ENCODE results near the gene PGBD2. TPM values are rescaled to one million over a fixed set of nuclear protein-coding genes. Genes with fewer than 3 reads are reported as not detected.

The PGBD2 gene
- total RNA-seq, 1 donor from 2014 or later = 7.9 TPM

DNA sequence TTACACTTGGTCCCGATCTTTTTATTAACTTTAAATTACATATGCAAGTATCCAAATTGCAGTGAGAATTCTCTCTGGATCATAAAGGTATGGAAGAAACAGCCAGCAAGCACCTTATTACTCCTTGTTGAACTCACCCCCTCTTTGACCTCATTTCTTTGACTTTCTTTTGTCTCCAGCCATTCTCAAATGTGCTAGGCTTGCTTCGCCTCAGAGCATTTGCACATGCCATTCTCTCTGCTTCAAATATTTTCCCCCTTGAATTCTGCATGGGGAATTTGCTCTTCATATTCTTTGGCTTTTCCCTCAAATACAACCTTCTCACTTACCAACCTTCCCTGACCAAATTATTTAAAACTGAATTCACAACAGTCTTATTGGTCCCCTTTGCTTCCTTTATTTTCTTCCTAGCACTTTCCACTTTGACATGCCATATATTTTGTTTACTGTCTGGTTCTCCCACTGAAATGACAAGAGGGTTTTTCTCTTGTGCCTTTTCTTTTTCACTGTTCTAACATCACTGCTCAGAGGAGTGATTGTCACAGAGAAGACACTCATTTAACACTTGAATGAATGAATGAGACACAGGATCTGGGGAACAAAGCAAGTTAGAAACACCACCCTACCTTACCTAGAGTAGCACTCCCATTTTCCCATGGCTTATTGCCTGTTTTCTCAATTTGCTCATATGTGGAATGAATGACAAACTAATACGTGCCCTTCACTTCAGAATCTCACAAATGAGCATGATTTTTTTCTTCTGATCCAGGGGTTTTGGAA lies 1.4 kb upstream of the PGBD2 start:
- TF ChIP-seq, protein P1, sequence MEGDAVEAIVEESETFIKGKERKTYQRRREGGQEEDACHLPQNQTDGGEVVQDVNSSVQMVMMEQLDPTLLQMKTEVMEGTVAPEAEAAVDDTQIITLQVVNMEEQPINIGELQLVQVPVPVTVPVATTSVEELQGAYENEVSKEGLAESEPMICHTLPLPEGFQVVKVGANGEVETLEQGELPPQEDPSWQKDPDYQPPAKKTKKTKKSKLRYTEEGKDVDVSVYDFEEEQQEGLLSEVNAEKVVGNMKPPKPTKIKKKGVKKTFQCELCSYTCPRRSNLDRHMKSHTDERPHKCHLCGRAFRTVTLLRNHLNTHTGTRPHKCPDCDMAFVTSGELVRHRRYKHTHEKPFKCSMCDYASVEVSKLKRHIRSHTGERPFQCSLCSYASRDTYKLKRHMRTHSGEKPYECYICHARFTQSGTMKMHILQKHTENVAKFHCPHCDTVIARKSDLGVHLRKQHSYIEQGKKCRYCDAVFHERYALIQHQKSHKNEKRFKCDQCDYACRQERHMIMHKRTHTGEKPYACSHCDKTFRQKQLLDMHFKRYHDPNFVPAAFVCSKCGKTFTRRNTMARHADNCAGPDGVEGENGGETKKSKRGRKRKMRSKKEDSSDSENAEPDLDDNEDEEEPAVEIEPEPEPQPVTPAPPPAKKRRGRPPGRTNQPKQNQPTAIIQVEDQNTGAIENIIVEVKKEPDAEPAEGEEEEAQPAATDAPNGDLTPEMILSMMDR (IDR thresholded peaks at IDR 0.05; ENCODE audit: unreplicated experiment) = no peak
- Mint-ChIP-seq H3K4me3 (ENCODE audit: unreplicated experiment) (no peak overlapping the region), H3K27me3 (ENCODE audit: unreplicated experiment) (peaks cover 5% of the 10 kb centered on the region), H3K9me3 (ENCODE audit: unreplicated experiment) (no peaks in the 10 kb centered on the region), H3K36me3 (ENCODE audit: low read depth, unreplicated experiment) (peaks cover 7% of the 10 kb centered on the region), H3K4me1 (ENCODE audit: unreplicated experiment) (peaks cover 17% of the 10 kb centered on the region), H3K27ac (ENCODE audit: unreplicated experiment) (no peak overlapping the region)
- no peak for DNase-seq (ENCODE audit: low spot score)

DNA sequence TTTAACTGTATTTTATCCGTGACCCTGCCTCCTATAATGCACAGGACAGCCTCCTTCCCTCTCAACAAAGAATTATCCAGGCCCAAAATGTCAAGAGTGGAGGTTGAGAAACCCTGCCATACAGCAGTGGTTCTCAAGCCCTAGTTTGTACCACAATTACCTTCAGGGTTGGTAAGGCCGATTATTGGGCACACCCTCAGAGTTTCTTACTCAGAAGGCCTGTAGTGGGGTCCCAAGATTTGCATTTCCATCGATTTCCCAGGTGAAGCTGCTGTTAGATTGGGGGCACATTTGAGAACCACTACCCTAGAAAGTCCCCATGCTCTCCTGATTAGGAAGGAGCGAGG lies 400 bp upstream of the PGBD2 start:
- Mint-ChIP-seq H3K4me3 (ENCODE audit: unreplicated experiment) (peak overlapping the region; percentile 86), H3K9me3 (ENCODE audit: unreplicated experiment) (no peaks in the 10 kb centered on the region), H3K27ac (ENCODE audit: unreplicated experiment) (peak overlapping the region; percentile 81), H3K36me3 (ENCODE audit: low read depth, unreplicated experiment) (peaks cover 14% of the 10 kb centered on the region), H3K27me3 (ENCODE audit: unreplicated experiment) (peaks cover 5% of the 10 kb centered on the region), H3K4me1 (ENCODE audit: unreplicated experiment) (peaks cover 17% of the 10 kb centered on the region)
- DNase-seq (ENCODE audit: low spot score) = no peak
- TF ChIP-seq, protein P1 (IDR thresholded peaks at IDR 0.05; ENCODE audit: unreplicated experiment) = no peak

DNA sequence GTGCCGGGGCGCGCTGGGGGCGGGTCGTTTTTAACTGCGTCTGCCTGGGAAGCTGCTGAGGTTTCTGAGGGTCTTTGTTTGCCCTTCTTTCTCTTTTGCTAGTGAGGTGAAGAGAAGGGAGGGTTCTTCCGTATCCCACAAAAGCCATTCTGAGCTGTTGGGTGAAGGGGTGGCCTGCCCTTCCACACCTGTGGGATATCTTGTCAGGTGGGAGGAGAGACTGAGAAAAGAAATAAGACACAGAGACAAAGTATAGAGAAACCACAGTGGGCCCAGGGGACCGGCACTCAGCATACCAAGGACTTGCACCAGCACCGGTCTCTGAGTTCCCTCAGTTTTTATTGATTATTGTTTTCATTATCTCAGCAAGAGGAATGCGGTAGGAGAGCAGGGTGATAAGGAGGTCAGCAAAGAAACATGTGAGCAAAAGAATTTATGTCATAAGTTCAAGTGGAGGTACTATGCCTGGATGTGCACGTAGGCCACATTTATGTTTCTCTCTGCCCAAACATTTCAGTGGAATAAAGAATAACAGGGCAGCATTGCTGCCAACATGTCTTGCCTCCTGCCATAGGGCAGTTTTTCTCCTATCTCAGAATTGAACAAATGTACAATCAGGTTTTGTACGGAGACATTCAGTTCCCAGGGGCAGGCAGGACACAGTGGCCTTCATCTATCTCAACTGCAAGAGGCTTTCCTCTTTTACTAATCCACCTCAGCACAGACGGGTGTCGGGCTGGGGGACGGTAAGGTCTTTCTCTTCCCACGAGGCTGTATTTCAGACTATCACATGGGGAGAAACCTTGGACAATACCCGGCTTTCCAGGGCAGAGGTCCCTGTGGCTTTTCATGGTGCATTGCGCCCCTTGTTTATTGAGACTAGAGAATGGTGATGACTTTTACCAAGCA lies 972 bp downstream of the PGBD2 start:
- no peaks in the 10 kb centered on the region for H3K9me3 Mint-ChIP-seq (ENCODE audit: unreplicated experiment)
- TF ChIP-seq, protein P1 (IDR thresholded peaks at IDR 0.05; ENCODE audit: unreplicated experiment) = no peak
- DNase-seq (ENCODE audit: low spot score) = no peak

DNA sequence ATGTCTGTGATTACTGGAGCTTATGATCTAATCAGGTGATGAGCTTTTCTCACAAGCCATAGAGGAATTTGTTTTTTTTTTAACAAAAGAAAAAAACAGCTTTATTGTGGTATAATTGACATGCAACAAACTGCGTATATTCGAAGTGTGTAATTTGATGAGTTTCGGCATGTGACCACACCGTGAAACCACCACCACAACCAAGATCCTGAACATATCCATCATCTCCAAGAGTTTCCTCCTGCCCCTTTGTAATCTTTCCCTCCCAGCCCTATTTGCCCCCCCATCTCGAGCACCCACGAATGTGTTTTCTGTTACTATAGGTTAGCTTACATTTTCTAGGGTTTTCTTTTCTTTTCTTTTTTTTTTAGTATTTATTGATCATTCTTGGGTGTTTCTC lies 4.7 kb downstream of the PGBD2 start:
- H3K27ac Mint-ChIP-seq (ENCODE audit: unreplicated experiment) = no peak overlapping the region
- H3K4me1 Mint-ChIP-seq (ENCODE audit: unreplicated experiment) = peaks cover 19% of the 10 kb centered on the region
- TF ChIP-seq, protein P1 (IDR thresholded peaks at IDR 0.05; ENCODE audit: unreplicated experiment) = no peak
- no peak for DNase-seq (ENCODE audit: low spot score)
- H3K36me3 Mint-ChIP-seq (ENCODE audit: low read depth, unreplicated experiment) = peaks cover 36% of the 10 kb centered on the region
- no peaks in the 10 kb centered on the region for H3K9me3 Mint-ChIP-seq (ENCODE audit: unreplicated experiment)
- no peak overlapping the region for H3K4me3 Mint-ChIP-seq (ENCODE audit: unreplicated experiment)
- H3K27me3 Mint-ChIP-seq (ENCODE audit: unreplicated experiment) = peaks cover 7% of the 10 kb centered on the region

More for the DNA sequence above, 972 bp downstream of the PGBD2 start:
- Mint-ChIP-seq H3K4me1 (ENCODE audit: unreplicated experiment) (peaks cover 17% of the 10 kb centered on the region), H3K27me3 (ENCODE audit: unreplicated experiment) (peaks cover 7% of the 10 kb centered on the region), H3K27ac (ENCODE audit: unreplicated experiment) (peak overlapping the region; percentile 99), H3K4me3 (ENCODE audit: unreplicated experiment) (peak overlapping the region; percentile 96), H3K36me3 (ENCODE audit: low read depth, unreplicated experiment) (peaks cover 17% of the 10 kb centered on the region)
